Ishikawa (cell line): ENCODE results near the gene CHRNA1.

Experiments used
- CEBPB ChIP-seq: IDR thresholded peaks from 2 replicates; pipeline ENCODE4 v1.6.1; 2012
- CREB1 ChIP-seq: IDR thresholded peaks from 2 replicates; pipeline ENCODE4 v1.6.1; 2012; ENCODE audit warnings: low read depth
- EGR1 ChIP-seq: IDR thresholded peaks from 2 replicates; pipeline ENCODE4 v1.6.1; 2012
- EP300 ChIP-seq: IDR thresholded peaks from 2 replicates; pipeline ENCODE4 v1.6.1; 2012; ENCODE audit warnings: borderline replicate concordance
- FOXM1 ChIP-seq: IDR thresholded peaks from 2 replicates; pipeline ENCODE4 v1.6.1; 2012; ENCODE audit warnings: low read depth, borderline replicate concordance
- MAX ChIP-seq: IDR thresholded peaks from 2 replicates; pipeline ENCODE4 v1.6.1; 2012
- NFIC ChIP-seq: IDR thresholded peaks from 2 replicates; pipeline ENCODE4 v1.6.1; 2012
- RAD21 ChIP-seq: IDR thresholded peaks from 2 replicates; pipeline ENCODE4 v1.6.1; 2012; ENCODE audit warnings: low read depth
- REST ChIP-seq: IDR thresholded peaks from 2 replicates; pipeline ENCODE4 v1.6.1; 2012; ENCODE audit warnings: low read depth, mild to moderate bottlenecking
- TAF1 ChIP-seq: IDR thresholded peaks from 2 replicates; pipeline ENCODE4 v1.6.1; 2012; ENCODE audit warnings: low read depth, mild to moderate bottlenecking
- YY1 ChIP-seq: IDR thresholded peaks from 2 replicates; pipeline ENCODE4 v1.6.1; 2012; ENCODE audit warnings: low read depth
- ZBTB7A ChIP-seq: IDR thresholded peaks from 2 replicates; pipeline ENCODE4 v1.6.1; 2012; ENCODE audit warnings: low read depth

- TF ChIP-seq YY1 (no peak), TAF1 (no peak), ZBTB7A (no peak), EP300 (no peak), RAD21 (no peak), MAX (no peak), REST (no peak), NFIC (no peak), EGR1 (no peak), CEBPB (no peak), CREB1 (no peak), FOXM1 (no peak)
Measured at GRCh38 chr2:174776223-174776622, 12.0 kb upstream of the CHRNA1 start.
